GM12878 (cell line): ENCODE measurements around the gene CD248. TPM values are rescaled to one million over a fixed set of nuclear protein-coding genes. Genes with fewer than 3 reads are reported as not detected.
A peak's percentile ranks its signal among the peaks of the same experiment; 100 is the strongest.

Experiments
- ATAC-seq: fragments of 200-7000 bp; cut with Tn5 transposase; 3 replicates; pipeline ENCODE4 v1.9.1; 2020; ENCODE audit warnings: mild to moderate bottlenecking, moderate library complexity
- BruUV-seq: library from RNA; stranded (reverse); fragments of 400-500 nt; replicated peaks from 2 replicates; lab custom pipeline; 2021; lab: Mats Ljungman, UMichigan
- CTCF ChIA-PET: fragments of 300-600 bp; sonication (Branson Sonifier 250); formaldehyde crosslinking; extraction: SDS; loops from one replicate; lab custom pipeline; 2021; ENCODE audit warnings: inconsistent platforms; lab: Yijun Ruan, JAX
- POLR2A ChIA-PET: fragments of 350-600 bp; formaldehyde crosslinking; extraction: SDS; loops from one replicate; lab custom pipeline; 2021; ENCODE audit warnings: inconsistent platforms; lab: Charles Lee
- RAD21 ChIA-PET: fragments of 300-600 bp; sonication (Branson Sonifier 250); formaldehyde crosslinking; loops from one replicate; lab custom pipeline; 2023; ENCODE audit warnings: antibody characterized with exemption; ENCODE audit not compliant: unreplicated experiment; lab: Charles Lee
- SMC1A ChIA-PET: fragments of 300-600 bp; sonication (Branson Sonifier 250); formaldehyde crosslinking; loops from one replicate; lab custom pipeline; 2023; ENCODE audit not compliant: unreplicated experiment, uncharacterized antibody; lab: Charles Lee
- DNase-seq: peaks from one replicate; pipeline ENCODE4 v3.0.0-alpha.2; 2011; ENCODE audit warnings: low read depth, low spot score
- FAIRE-seq: peaks from 3 replicates; lab custom pipeline; 2011; peaks lifted over from hg19 to GRCh38; lab: Jason Lieb, UNC
- H2AFZ ChIP-seq: 2 replicates; pipeline ENCODE4 v1.6.0; 2011; ENCODE audit warnings: low read depth, low read length, control low read depth; ENCODE audit not compliant: control insufficient read depth
- H3K27ac ChIP-seq: 2 replicates; pipeline ENCODE4 v1.5.1; 2011; ENCODE audit warnings: control low read depth; ENCODE audit not compliant: control insufficient read depth, insufficient read depth
- H3K27me3 ChIP-seq, 2 experiments: replicated peaks in 1 of 2; 2 replicates each; pipeline versions ENCODE4 v1.6.0 to v1.6.1; 2011; ENCODE audit warnings: low read length in 1 of 2; ENCODE audit not compliant: control insufficient read depth in 2 of 2, insufficient read depth in 2 of 2
- H3K36me3 ChIP-seq, 2 experiments: 2 replicates each; pipeline ENCODE4 v1.5.1; 2011; ENCODE audit warnings: low read length in 1 of 2; ENCODE audit not compliant: control insufficient read depth in 2 of 2, insufficient read depth in 2 of 2
- H3K4me1 ChIP-seq: 2 replicates; pipeline ENCODE4 v1.6.1; 2011; ENCODE audit warnings: mild to moderate bottlenecking, low read length, moderate library complexity, mixed read lengths; ENCODE audit not compliant: control insufficient read depth, insufficient read depth
- H3K4me2 ChIP-seq: 2 replicates; pipeline ENCODE4 v1.6.0; 2011; ENCODE audit warnings: control low read depth; ENCODE audit not compliant: control insufficient read depth, insufficient read depth
- H3K4me3 ChIP-seq: fragments of 200-600 bp; sonication (generic); 2 replicates; pipeline ENCODE4 v1.5.1; 2016
- H3K79me2 ChIP-seq: 2 replicates; pipeline ENCODE4 v1.6.0; 2011; ENCODE audit warnings: low read length; ENCODE audit not compliant: control insufficient read depth, insufficient read depth
- H3K9ac ChIP-seq: 2 replicates; pipeline ENCODE4 v1.8.0; 2011; ENCODE audit warnings: low read length, control low read depth, mixed read lengths; ENCODE audit not compliant: control insufficient read depth, insufficient read depth
- H3K9me3 ChIP-seq: replicated peaks from 3 replicates; pipeline ENCODE4 v1.5.1; 2011; ENCODE audit warnings: mild to moderate bottlenecking, low read length; ENCODE audit not compliant: control insufficient read depth, insufficient read depth
- H4K20me1 ChIP-seq: 2 replicates; pipeline ENCODE4 v1.6.0; 2011; ENCODE audit not compliant: control insufficient read depth, insufficient read depth
- BRCA1 ChIP-seq: IDR thresholded peaks from 2 replicates; pipeline ENCODE4 v1.6.1; 2011; ENCODE audit warnings: low read depth, low read length, improper control_type of control experiment
- DPF2 ChIP-seq: fragments of 450-650 bp; IDR thresholded peaks from 2 replicates; pipeline ENCODE4 v1.6.1; 2017; ENCODE audit warnings: mild to moderate bottlenecking
- HDGF ChIP-seq: fragments of 450-650 bp; IDR thresholded peaks from 2 replicates; pipeline ENCODE4 v1.6.1; 2016; ENCODE audit warnings: antibody characterized with exemption
- IKZF1 ChIP-seq: fragments of 450-650 bp; conservative IDR thresholded peaks from 2 replicates; pipeline ENCODE4 v1.6.1; 2017; ENCODE audit warnings: antibody characterized with exemption, mild to moderate bottlenecking
- IKZF2 ChIP-seq, 2 experiments: fragments of 450-650 bp; IDR thresholded peaks; 2 replicates each; pipeline ENCODE4 v1.6.1; 2017; ENCODE audit warnings: mild to moderate bottlenecking in 2 of 2, moderate library complexity in 2 of 2
- MEF2A ChIP-seq: IDR thresholded peaks from 2 replicates; pipeline ENCODE4 v1.6.1; 2011; ENCODE audit warnings: low read depth, mild to moderate bottlenecking, low read length, moderate library complexity; ENCODE audit not compliant: insufficient read depth
- NFXL1 ChIP-seq: fragments of 450-650 bp; IDR thresholded peaks from 2 replicates; pipeline ENCODE4 v1.6.1; 2017; ENCODE audit warnings: antibody characterized with exemption, mild to moderate bottlenecking, borderline replicate concordance
- RB1 ChIP-seq: fragments of 450-650 bp; formaldehyde crosslinking; IDR thresholded peaks from 2 replicates; pipeline ENCODE4 v1.6.1; 2017; ENCODE audit warnings: mild to moderate bottlenecking, borderline replicate concordance
- TARDBP ChIP-seq: IDR thresholded peaks from 2 replicates; pipeline ENCODE4 v1.6.1; 2016; ENCODE audit warnings: borderline replicate concordance
- WGBS: methylation state at CpG from one replicate; pipeline ENCODE4 v1.1.6; 2016; ENCODE audit warnings: low lambda C conversion rate; ENCODE audit not compliant: insufficient replicate concordance, insufficient coverage; ENCODE audit errors: missing lambda C conversion rate; 5-methylcytosine and 5-hydroxymethylcytosine counted together
- in situ Hi-C: fragments of 300-500 bp; cut with MboI; formaldehyde crosslinking; loops from 9 replicates; pipeline ENCODE4 v1.14.3; 2018; ENCODE audit warnings: mixed read lengths
- intact Hi-C: fragments of 100-400 bp; cut with micrococcal nuclease; formaldehyde crosslinking; loops from one replicate; pipeline ENCODE4 v1.14.2; 2022; ENCODE audit not compliant: unreplicated experiment
- polyA plus RNA-seq, 11 experiments: library from polyadenylated mRNA; depleted of rRNA in 4 of 11; unstranded in 6 of 11; stranded (reverse) in 5 of 11; fragments of >200 nt; fragmentation: Nextera tagmentation in 4 of 11; fragmentation: Illumina TruSeq in 1 of 11; extraction: Ambion mirVana in 4 of 11; extraction: Trizol in 1 of 11; gene quantifications; 1 replicate in 1 of 11; 2 replicates in 10 of 11; pipeline versions ENCODE4 v1.2.1 to v1.2.3, GENCODE V29; 2011 to 2016; ENCODE audit warnings: inconsistent platforms in 2 of 11, missing spikeins in 2 of 11, low read depth in 1 of 11
- total RNA-seq, 4 experiments: library from RNA; depleted of rRNA in 3 of 4; stranded (reverse); fragments of >200 nt in 3 of 4; fragmentation: Illumina TruSeq in 1 of 4; extraction: Trizol in 1 of 4; gene quantifications; 2 replicates each; pipeline versions ENCODE4 v1.2.1 to v1.2.3, GENCODE V29; 2013 to 2021
- TF ChIP-seq, protein P1 (sequence below), 3 experiments: IDR thresholded peaks in 2 of 3; conservative IDR thresholded peaks in 1 of 3; 2 replicates each; pipeline ENCODE4 v1.5.1; 2011; ENCODE audit warnings: low read depth in 3 of 3, low read length in 3 of 3, mild to moderate bottlenecking in 3 of 3, control low read depth in 2 of 3, moderate library complexity in 2 of 3, inconsistent platforms in 1 of 3, mixed read lengths in 1 of 3; ENCODE audit not compliant: control insufficient read depth in 2 of 3, insufficient read depth in 1 of 3; ENCODE audit errors: extremely low read depth in 1 of 3
- TF ChIP-seq, protein P2 (sequence below): fragments of 450-650 bp; conservative IDR thresholded peaks from 2 replicates; pipeline ENCODE4 v1.6.1; 2017; ENCODE audit warnings: mild to moderate bottlenecking, moderate library complexity
- TF ChIP-seq, protein P3 (sequence below): fragments of 450-650 bp; IDR thresholded peaks from 2 replicates; pipeline ENCODE4 v1.6.1; 2018; ENCODE audit warnings: mild to moderate bottlenecking, low read depth, moderate library complexity; ENCODE audit not compliant: partially characterized antibody

The CD248 gene
- total and polyA plus RNA-seq, 10 of the 15 experiments (the other 5 are each of a cell fraction or from before 2014, with no cell fraction given) = 0.10 to 0.21 (median 0.20) TPM; not detected in 7

DNA sequence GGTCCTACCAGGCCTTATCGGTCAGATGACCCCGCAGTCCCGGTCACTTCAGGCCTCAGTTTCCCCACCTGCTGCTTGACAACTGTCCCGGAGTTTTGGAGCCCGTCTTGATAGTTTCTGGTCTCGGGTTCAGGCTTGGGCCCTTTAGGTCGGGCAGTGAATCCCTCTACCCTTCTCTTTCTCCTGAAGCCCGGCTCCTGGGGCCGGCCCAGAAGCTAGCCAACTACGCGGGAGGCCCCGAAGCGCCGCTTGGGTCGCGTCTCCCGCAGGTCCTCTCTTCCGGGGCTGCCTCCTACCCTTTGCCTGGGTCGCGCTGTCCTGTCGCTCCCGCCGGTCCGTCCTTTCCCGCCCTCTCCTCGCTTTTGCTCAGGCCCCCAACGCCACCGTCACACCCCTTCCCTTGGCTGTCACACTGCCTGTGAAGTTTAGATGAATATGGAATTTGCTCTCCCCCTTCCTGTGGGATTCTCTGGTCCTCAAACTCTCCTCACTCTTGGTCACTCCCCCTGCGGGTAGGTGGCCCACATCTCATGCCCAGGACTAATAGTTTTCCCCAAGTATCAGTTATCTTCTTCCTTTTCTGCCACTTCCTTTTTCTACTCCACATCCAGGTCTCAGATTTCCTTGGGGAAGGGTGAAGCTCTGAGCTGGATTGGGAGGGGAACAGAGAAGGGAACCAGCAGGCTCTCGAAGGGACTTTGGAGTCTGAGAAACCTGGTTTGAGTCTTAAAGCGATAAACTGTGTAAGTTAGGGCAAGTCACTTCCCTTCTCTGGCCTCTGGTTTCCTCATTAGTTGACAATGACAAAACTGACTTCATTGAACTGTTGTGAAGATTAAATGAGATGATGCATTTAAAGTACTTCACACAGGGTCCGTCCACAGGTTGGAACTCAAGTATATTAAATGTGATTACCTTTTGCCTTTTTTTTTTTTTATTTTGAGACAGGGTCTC, 47.6 kb downstream of the CD248 start:
- Histone ChIP-seq H3K9me3 (no peaks in the 10 kb centered on the region), H3K9ac (peak overlapping the region; percentile 97), H3K36me3 (peaks cover 15 to 27% of the 10 kb centered on the region in 2 experiments), H3K4me2 (peak overlapping the region; percentile 48), H3K27ac (peak overlapping the region; percentile 94), H4K20me1 (no peaks in the 10 kb centered on the region), H2AFZ (peak overlapping the region; percentile 28; the same call in 1 of the 2 replicates), H3K4me1 (peaks cover 11% of the 10 kb centered on the region), H3K27me3 (no peaks in the 10 kb centered on the region), H3K4me3 (peak overlapping the region; percentile 96), H3K79me2 (peaks cover 27% of the 10 kb centered on the region)
- DNase-seq = no peak
- SMC1A ChIA-PET = no interaction called here
- 0 out of 3 replicates have a peak, but pooled peaks have one; percentile 3 for ATAC-seq
- intact Hi-C loops (loop anchor here (2.0 kb wide), 1 partner anchor 14 kb away; no protein-coding TSS in a partner anchor), in situ Hi-C loops (no loop called here)
- WGBS = under 1% methylated on average over 32 of the region's 32 CpGs
- RAD21 ChIA-PET = interaction anchor here (2.2 kb wide), 1 partner anchor 12 kb away, joined by 9 read pairs; no protein-coding TSS in a partner anchor
- POLR2A ChIA-PET = interaction anchor here (1.0 to 2.6 kb wide), 6 partner anchors 13 to 396 kb away, joined by 3 to 26 read pairs (median 8); partner anchors contain the start of genes SF3B2 and YIF1A
- TSS peak; percentile 58 for BruUV-seq
- FAIRE-seq = peak; percentile 54
- CTCF ChIA-PET = interaction anchor here (0.6 to 1.5 kb wide), 4 partner anchors 13 to 368 kb away, joined by 3 to 5 read pairs (median 4); no protein-coding TSS in a partner anchor
- TF ChIP-seq, protein P1, sequence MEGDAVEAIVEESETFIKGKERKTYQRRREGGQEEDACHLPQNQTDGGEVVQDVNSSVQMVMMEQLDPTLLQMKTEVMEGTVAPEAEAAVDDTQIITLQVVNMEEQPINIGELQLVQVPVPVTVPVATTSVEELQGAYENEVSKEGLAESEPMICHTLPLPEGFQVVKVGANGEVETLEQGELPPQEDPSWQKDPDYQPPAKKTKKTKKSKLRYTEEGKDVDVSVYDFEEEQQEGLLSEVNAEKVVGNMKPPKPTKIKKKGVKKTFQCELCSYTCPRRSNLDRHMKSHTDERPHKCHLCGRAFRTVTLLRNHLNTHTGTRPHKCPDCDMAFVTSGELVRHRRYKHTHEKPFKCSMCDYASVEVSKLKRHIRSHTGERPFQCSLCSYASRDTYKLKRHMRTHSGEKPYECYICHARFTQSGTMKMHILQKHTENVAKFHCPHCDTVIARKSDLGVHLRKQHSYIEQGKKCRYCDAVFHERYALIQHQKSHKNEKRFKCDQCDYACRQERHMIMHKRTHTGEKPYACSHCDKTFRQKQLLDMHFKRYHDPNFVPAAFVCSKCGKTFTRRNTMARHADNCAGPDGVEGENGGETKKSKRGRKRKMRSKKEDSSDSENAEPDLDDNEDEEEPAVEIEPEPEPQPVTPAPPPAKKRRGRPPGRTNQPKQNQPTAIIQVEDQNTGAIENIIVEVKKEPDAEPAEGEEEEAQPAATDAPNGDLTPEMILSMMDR (IDR thresholded peaks at IDR 0.05 in 2 of 3, conservative IDR thresholded peaks at IDR 0.05 in 1 of 3; ENCODE audit: control insufficient read depth in 2 of 3, extremely low read depth in 1 of 3, insufficient read depth in 1 of 3, low read depth in 3 of 3, low read length in 3 of 3) = peak in 2 of 3 experiments; percentile 14 to 25; a peak in 1 of 6 replicates
- TF ChIP-seq IKZF2 (IDR thresholded peaks at IDR 0.05) (peak; percentile 64 to 69), HDGF (peak; percentile 78; the same call in 1 of the 2 replicates), BRCA1 (no peak), MEF2A (no peak), IKZF1 (peak; percentile 56; the same call in 1 of the 2 replicates), TARDBP (peak; percentile 14; the same call in 1 of the 2 replicates), RB1 (0 out of 2 replicates have a peak, but pooled peaks have one; percentile 46), DPF2 (0 out of 2 replicates have a peak, but pooled peaks have one; percentile 11), NFXL1 (no peak)
- TF ChIP-seq, protein P2, sequence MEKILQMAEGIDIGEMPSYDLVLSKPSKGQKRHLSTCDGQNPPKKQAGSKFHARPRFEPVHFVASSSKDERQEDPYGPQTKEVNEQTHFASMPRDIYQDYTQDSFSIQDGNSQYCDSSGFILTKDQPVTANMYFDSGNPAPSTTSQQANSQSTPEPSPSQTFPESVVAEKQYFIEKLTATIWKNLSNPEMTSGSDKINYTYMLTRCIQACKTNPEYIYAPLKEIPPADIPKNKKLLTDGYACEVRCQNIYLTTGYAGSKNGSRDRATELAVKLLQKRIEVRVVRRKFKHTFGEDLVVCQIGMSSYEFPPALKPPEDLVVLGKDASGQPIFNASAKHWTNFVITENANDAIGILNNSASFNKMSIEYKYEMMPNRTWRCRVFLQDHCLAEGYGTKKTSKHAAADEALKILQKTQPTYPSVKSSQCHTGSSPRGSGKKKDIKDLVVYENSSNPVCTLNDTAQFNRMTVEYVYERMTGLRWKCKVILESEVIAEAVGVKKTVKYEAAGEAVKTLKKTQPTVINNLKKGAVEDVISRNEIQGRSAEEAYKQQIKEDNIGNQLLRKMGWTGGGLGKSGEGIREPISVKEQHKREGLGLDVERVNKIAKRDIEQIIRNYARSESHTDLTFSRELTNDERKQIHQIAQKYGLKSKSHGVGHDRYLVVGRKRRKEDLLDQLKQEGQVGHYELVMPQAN = peak; percentile 57; the same call in 1 of the 2 replicates
- TF ChIP-seq, protein P3, sequence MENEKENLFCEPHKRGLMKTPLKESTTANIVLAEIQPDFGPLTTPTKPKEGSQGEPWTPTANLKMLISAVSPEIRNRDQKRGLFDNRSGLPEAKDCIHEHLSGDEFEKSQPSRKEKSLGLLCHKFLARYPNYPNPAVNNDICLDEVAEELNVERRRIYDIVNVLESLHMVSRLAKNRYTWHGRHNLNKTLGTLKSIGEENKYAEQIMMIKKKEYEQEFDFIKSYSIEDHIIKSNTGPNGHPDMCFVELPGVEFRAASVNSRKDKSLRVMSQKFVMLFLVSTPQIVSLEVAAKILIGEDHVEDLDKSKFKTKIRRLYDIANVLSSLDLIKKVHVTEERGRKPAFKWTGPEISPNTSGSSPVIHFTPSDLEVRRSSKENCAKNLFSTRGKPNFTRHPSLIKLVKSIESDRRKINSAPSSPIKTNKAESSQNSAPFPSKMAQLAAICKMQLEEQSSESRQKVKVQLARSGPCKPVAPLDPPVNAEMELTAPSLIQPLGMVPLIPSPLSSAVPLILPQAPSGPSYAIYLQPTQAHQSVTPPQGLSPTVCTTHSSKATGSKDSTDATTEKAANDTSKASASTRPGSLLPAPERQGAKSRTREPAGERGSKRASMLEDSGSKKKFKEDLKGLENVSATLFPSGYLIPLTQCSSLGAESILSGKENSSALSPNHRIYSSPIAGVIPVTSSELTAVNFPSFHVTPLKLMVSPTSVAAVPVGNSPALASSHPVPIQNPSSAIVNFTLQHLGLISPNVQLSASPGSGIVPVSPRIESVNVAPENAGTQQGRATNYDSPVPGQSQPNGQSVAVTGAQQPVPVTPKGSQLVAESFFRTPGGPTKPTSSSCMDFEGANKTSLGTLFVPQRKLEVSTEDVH = peak; percentile 30
